Tibial nerve (tissue), 4 donors: ENCODE data around the gene ALB. TPM values are rescaled to one million over a fixed set of nuclear protein-coding genes. Genes with fewer than 3 reads are reported as not detected.

Source experiments
- DNase-seq, 2 donors: peaks; one replicate each; pipeline ENCODE4 v3.0.0-alpha.2; 2019; ENCODE audit warnings: low spot score in 2 of 2
- H3K27ac ChIP-seq, 4 donors: fragments of 200-600 bp; sonication (generic) in 3 of 4; one replicate each; pipeline ENCODE4 v1.5.1; 2017 to 2019; ENCODE audit warnings: mild to moderate bottlenecking in 1 of 4
- H3K27me3 ChIP-seq, 2 donors: fragments of 200-600 bp; sonication (generic) in 1 of 2; one replicate each; pipeline versions ENCODE4 v1.5.1 to v1.6.0; 2017 to 2019
- H3K36me3 ChIP-seq, 3 donors: fragments of 200-600 bp; sonication (generic); one replicate each; pipeline ENCODE4 v1.5.1; 2018 to 2019
- H3K4me1 ChIP-seq, 4 donors: fragments of 200-600 bp; sonication (generic) in 3 of 4; one replicate each; pipeline ENCODE4 v1.5.1; 2017 to 2019
- H3K4me3 ChIP-seq, 4 donors: fragments of 200-600 bp; sonication (generic) in 3 of 4; one replicate each; pipeline ENCODE4 v1.5.1; 2017 to 2019; ENCODE audit warnings: mild to moderate bottlenecking in 1 of 4, moderate library complexity in 1 of 4
- H3K9me3 ChIP-seq, 4 donors: fragments of 200-600 bp; sonication (generic) in 3 of 4; one replicate each; pipeline ENCODE4 v1.5.1; 2017 to 2019
- EP300 ChIP-seq, 2 donors: sonication (generic); formaldehyde crosslinking; IDR thresholded peaks; one replicate each; pipeline ENCODE4 v1.6.1; 2017; ENCODE audit warnings: antibody characterized with exemption in 2 of 2, mild to moderate bottlenecking in 1 of 2
- POLR2A ChIP-seq, 2 donors: fragments of 450-650 bp; IDR thresholded peaks; one replicate each; pipeline ENCODE4 v1.6.1; 2017; ENCODE audit warnings: antibody characterized with exemption in 2 of 2, mild to moderate bottlenecking in 2 of 2, moderate library complexity in 2 of 2
- WGBS, 2 donors: methylation state at CpG; one replicate each; pipeline ENCODE4 v1.1.5; 2018; 5-methylcytosine and 5-hydroxymethylcytosine counted together
- total RNA-seq, 4 donors: library from RNA; depleted of rRNA; stranded (reverse); fragments of >200 nt; gene quantifications; one replicate each; pipeline ENCODE4 v1.1.0, GENCODE V29; 2016
- TF ChIP-seq, protein P1 (sequence below), 5 experiments: fragments of 200-600 bp in 3 of 5; fragments of 450-650 bp in 2 of 5; sonication (generic) in 3 of 5; IDR thresholded peaks; one replicate each; pipeline ENCODE4 v1.5.1; 2016 to 2019; ENCODE audit warnings: antibody characterized with exemption in 5 of 5, mild to moderate bottlenecking in 3 of 5, moderate library complexity in 2 of 5

Gene ALB
- total RNA-seq, 4 donors from 2014 or later, result 1.7 to 2.4 (median 2.4) TPM; not detected in 1

DNA sequence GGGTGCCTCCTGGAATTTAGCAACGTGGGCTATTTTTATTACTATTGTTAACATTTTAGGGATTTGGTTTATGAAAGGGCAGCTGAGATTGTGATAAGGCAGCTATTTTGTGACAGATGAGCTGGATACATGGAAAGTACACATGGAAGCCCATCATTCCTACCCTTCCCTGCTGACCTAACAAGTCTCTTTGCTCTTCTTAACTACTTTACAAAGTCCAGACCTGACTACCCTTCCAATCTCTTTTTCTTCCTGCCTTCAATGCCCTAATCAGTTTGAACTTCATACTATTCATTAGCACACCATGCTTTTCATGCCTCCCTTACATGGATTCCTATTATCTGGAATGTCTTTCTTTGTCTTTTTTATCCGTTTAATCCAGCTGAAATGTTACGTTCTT is 22.6 kb downstream of the ALB start:
- no peak for DNase-seq
- no peaks in the 10 kb centered on the region for H3K9me3 ChIP-seq
- WGBS, 2 donors, result 64 to 76% methylated on average over 3 of the region's 3 CpGs
- no peak overlapping the region for H3K27ac ChIP-seq
- H3K4me3 ChIP-seq, result no peak overlapping the region
- no peaks in the 10 kb centered on the region for H3K36me3 ChIP-seq
- no peaks in the 10 kb centered on the region for H3K27me3 ChIP-seq
- TF ChIP-seq POLR2A (IDR thresholded peaks at IDR 0.05), result no peak
- no peak for TF ChIP-seq EP300 (IDR thresholded peaks at IDR 0.05)
- TF ChIP-seq, protein P1, sequence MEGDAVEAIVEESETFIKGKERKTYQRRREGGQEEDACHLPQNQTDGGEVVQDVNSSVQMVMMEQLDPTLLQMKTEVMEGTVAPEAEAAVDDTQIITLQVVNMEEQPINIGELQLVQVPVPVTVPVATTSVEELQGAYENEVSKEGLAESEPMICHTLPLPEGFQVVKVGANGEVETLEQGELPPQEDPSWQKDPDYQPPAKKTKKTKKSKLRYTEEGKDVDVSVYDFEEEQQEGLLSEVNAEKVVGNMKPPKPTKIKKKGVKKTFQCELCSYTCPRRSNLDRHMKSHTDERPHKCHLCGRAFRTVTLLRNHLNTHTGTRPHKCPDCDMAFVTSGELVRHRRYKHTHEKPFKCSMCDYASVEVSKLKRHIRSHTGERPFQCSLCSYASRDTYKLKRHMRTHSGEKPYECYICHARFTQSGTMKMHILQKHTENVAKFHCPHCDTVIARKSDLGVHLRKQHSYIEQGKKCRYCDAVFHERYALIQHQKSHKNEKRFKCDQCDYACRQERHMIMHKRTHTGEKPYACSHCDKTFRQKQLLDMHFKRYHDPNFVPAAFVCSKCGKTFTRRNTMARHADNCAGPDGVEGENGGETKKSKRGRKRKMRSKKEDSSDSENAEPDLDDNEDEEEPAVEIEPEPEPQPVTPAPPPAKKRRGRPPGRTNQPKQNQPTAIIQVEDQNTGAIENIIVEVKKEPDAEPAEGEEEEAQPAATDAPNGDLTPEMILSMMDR (IDR thresholded peaks at IDR 0.05), result no peak
- H3K4me1 ChIP-seq, result no peaks in the 10 kb centered on the region

DNA sequence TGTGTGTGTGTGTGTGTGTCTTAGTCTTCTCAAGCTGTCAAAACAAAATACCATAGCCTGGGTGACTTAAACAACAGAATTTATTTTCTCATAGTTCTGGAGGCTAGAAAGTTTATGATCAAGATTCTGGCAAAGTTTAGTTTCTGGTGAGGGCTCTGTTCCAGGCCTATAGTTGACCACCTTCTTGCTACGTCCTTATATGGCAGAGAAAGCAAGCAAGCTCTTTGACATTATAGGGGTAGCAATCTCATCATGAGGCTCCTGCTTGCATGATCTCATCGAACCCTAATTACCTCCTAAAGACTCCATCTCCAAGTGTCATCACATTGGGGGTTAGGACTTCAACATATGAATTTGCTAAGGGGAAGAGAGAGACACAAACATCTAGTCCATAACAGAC is 25.0 kb downstream of the ALB start:
- Histone ChIP-seq H3K27ac (no peak overlapping the region), H3K4me1 (no peaks in the 10 kb centered on the region), H3K36me3 (no peaks in the 10 kb centered on the region), H3K4me3 (no peak overlapping the region), H3K9me3 (no peaks in the 10 kb centered on the region), H3K27me3 (no peaks in the 10 kb centered on the region)
- WGBS, 2 donors, result 81 to 84% methylated on average over 2 of the region's 2 CpGs
- DNase-seq, result no peak
- TF ChIP-seq POLR2A (IDR thresholded peaks at IDR 0.05) (no peak), EP300 (IDR thresholded peaks at IDR 0.05) (no peak)
- TF ChIP-seq, protein P1 (IDR thresholded peaks at IDR 0.05), result no peak

DNA sequence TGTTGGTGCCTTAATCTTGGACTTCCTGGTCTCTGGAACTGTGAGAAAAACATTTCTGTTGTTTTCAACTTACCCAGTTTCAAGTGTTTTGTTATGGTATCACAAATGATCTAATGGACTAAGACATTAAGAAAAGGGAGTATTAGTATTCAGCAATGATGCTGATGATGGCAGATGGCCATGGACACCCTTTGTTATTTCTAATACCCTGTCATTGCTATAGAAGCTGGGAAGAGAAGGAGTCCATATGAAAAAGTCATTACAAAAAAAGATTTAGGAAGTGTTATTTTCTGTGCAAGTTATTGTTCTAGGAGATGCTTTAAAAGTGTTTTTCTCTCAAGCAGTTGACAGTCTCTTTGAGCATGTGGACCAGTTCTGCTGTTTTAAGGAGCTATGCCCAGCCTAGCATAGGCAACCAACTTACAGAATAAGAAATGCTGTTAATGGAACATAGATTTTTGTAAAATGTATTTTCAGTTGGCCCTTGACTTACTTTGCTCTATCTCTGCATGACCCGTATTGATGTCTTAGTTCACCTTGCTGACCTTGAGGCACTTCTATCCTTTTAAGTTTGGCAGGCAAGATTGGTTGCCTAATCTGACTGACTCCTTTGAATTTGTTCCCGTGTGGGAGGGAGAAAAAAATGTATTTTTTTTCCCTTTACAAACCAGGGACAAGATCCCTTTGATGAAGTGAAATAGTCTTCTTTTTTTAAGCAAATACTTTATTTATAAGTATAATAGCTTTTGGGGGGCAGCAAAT is 25.9 kb downstream of the ALB start:
- 56 to 64% methylated on average over 2 of the region's 2 CpGs for WGBS, 2 donors
- no peak overlapping the region for H3K4me3 ChIP-seq

DNA sequence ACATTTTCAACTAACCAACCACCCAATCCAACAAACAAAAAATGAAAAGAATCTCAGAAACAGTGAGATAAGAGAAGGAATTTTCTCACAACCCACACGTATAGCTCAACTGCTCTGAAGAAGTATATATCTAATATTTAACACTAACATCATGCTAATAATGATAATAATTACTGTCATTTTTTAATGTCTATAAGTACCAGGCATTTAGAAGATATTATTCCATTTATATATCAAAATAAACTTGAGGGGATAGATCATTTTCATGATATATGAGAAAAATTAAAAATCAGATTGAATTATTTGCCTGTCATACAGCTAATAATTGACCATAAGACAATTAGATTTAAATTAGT is 27.7 kb downstream of the ALB start:
- Histone ChIP-seq H3K4me1 (no peaks in the 10 kb centered on the region), H3K27ac (no peak overlapping the region), H3K4me3 (no peak overlapping the region), H3K9me3 (no peaks in the 10 kb centered on the region), H3K27me3 (no peaks in the 10 kb centered on the region), H3K36me3 (no peaks in the 10 kb centered on the region)
- no peak for DNase-seq
- WGBS, 2 donors, result 53% methylated on average over 1 of the region's 1 CpG
- TF ChIP-seq, protein P1 (IDR thresholded peaks at IDR 0.05), result no peak
- TF ChIP-seq POLR2A (IDR thresholded peaks at IDR 0.05) (no peak), EP300 (IDR thresholded peaks at IDR 0.05) (no peak)

More for the DNA sequence above, 25.9 kb downstream of the ALB start:
- Histone ChIP-seq H3K36me3 (no peaks in the 10 kb centered on the region), H3K9me3 (no peaks in the 10 kb centered on the region), H3K27ac (no peak overlapping the region), H3K27me3 (no peaks in the 10 kb centered on the region), H3K4me1 (no peaks in the 10 kb centered on the region)
- no peak for DNase-seq
- TF ChIP-seq, protein P1 (IDR thresholded peaks at IDR 0.05), result no peak
- TF ChIP-seq POLR2A (IDR thresholded peaks at IDR 0.05) (no peak), EP300 (IDR thresholded peaks at IDR 0.05) (no peak)

DNA sequence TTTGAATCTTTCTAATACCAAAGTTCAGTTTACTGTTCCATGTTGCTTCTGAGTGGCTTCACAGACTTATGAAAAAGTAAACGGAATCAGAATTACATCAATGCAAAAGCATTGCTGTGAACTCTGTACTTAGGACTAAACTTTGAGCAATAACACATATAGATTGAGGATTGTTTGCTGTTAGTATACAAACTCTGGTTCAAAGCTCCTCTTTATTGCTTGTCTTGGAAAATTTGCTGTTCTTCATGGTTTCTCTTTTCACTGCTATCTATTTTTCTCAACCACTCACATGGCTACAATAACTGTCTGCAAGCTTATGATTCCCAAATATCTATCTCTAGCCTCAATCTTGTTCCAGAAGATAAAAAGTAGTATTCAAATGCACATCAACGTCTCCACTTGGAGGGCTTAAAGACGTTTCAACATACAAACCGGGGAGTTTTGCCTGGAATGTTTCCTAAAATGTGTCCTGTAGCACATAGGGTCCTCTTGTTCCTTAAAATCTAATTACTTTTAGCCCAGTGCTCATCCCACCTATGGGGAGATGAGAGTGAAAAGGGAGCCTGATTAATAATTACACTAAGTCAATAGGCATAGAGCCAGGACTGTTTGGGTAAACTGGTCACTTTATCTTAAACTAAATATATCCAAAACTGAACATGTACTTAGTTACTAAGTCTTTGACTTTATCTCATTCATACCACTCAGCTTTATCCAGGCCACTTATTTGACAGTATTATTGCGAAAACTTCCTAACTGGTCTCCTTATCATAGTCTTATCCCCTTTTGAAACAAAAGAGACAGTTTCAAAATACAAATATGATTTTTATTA is 28.3 kb downstream of the ALB start:
- no peaks in the 10 kb centered on the region for H3K27me3 ChIP-seq
- no peak for DNase-seq
- no peaks in the 10 kb centered on the region for H3K9me3 ChIP-seq
- WGBS, 2 donors, result 65 to 80% methylated on average over 5 of the region's 5 CpGs
- H3K4me1 ChIP-seq, result no peaks in the 10 kb centered on the region
- TF ChIP-seq, protein P1 (IDR thresholded peaks at IDR 0.05), result no peak
- TF ChIP-seq EP300 (IDR thresholded peaks at IDR 0.05) (no peak), POLR2A (IDR thresholded peaks at IDR 0.05) (no peak)
- no peak overlapping the region for H3K27ac ChIP-seq
- no peaks in the 10 kb centered on the region for H3K36me3 ChIP-seq
- H3K4me3 ChIP-seq, result no peak overlapping the region
